Spleen (tissue), 11 donors: ENCODE measurements around the gene ZNF507. TPM values are rescaled to one million over a fixed set of nuclear protein-coding genes. Genes with fewer than 3 reads are reported as not detected.
A peak's percentile ranks its signal among the peaks of the same experiment; 100 is the strongest.

Source experiments
- DNase-seq: peaks from one replicate; pipeline ENCODE4 v3.0.0-alpha.2; 2020
- H3K27ac ChIP-seq, 8 donors: fragments of 200-600 bp; sonication (generic) in 7 of 8; 1 replicate in 4 of 8; 2 replicates in 4 of 8; pipeline versions ENCODE4 v1.5.0 to v1.8.0; 2016 to 2021; ENCODE audit warnings: inconsistent platforms in 4 of 8, mild to moderate bottlenecking in 4 of 8, moderate library complexity in 1 of 8
- H3K27me3 ChIP-seq, 7 donors: fragments of 200-600 bp; sonication (generic) in 6 of 7; replicated peaks in 1 of 7; 1 replicate in 4 of 7; 2 replicates in 3 of 7; pipeline versions ENCODE4 v1.5.0 to v1.8.0; 2016 to 2021; ENCODE audit warnings: inconsistent platforms in 3 of 7, mild to moderate bottlenecking in 1 of 7
- H3K36me3 ChIP-seq, 6 donors: fragments of 200-600 bp; sonication (generic) in 5 of 6; 1 replicate in 4 of 6; 2 replicates in 2 of 6; pipeline versions ENCODE4 v1.5.0 to v1.8.0; 2016 to 2021; ENCODE audit warnings: inconsistent platforms in 2 of 6
- H3K4me1 ChIP-seq, 6 donors: fragments of 200-600 bp; sonication (generic) in 5 of 6; 1 replicate in 3 of 6; 2 replicates in 3 of 6; pipeline versions ENCODE4 v1.5.0 to v1.8.0; 2016 to 2021; ENCODE audit warnings: inconsistent platforms in 3 of 6
- H3K4me3 ChIP-seq, 8 donors: fragments of 200-600 bp; sonication (generic) in 7 of 8; 1 replicate in 4 of 8; 2 replicates in 4 of 8; pipeline versions ENCODE4 v1.5.0 to v1.8.0; 2016 to 2021; ENCODE audit warnings: inconsistent platforms in 4 of 8, mild to moderate bottlenecking in 4 of 8, moderate library complexity in 2 of 8
- H3K9me3 ChIP-seq, 8 donors: fragments of 200-600 bp; sonication (generic) in 7 of 8; 1 replicate in 4 of 8; 2 replicates in 4 of 8; pipeline versions ENCODE4 v1.5.0 to v1.8.0; 2016 to 2021; ENCODE audit warnings: inconsistent platforms in 4 of 8
- POLR2A ChIP-seq, 3 donors: fragments of 450-650 bp; IDR thresholded peaks; one replicate each; pipeline ENCODE4 v1.5.1; 2017; ENCODE audit warnings: antibody characterized with exemption in 3 of 3, mild to moderate bottlenecking in 1 of 3
- POLR2AphosphoS5 ChIP-seq, 3 donors: sonication (generic); formaldehyde crosslinking; IDR thresholded peaks; one replicate each; pipeline ENCODE4 v1.5.1; 2017; ENCODE audit warnings: antibody characterized with exemption in 3 of 3
- WGBS, 5 donors: extraction: QIAGEN DNeasy Blood & Tissue Kit in 3 of 5; methylation state at CpG; one replicate each; pipeline versions ENCODE4 v1.1.5 to v1.1.7; 2013 to 2018; 5-methylcytosine and 5-hydroxymethylcytosine counted together
- intact Hi-C: fragments of 100-400 bp; cut with DNase I; formaldehyde crosslinking; loops from one replicate; pipeline ENCODE4 v1.15.0; 2023; ENCODE audit warnings: low total_unique reads
- polyA plus RNA-seq, 3 donors: library from polyadenylated mRNA; stranded (reverse); fragments of 200-250 nt; gene quantifications; one replicate each; pipeline ENCODE4 v1.2.1, GENCODE V29; 2013
- total RNA-seq, 7 donors: library from RNA; depleted of rRNA in 3 of 7; stranded (reverse); fragments of >200 nt in 3 of 7; fragmentation: NEBNext Ultra II Directional in 4 of 7; extraction: Animal tissue kit (Norgen Biotek cat#: 25700) in 4 of 7; gene quantifications; one replicate each; pipeline versions ENCODE4 v1.1.0 to v1.2.1, GENCODE V29; 2016 to 2021
- TF ChIP-seq, protein P1 (sequence below), 11 experiments: fragments of 200-600 bp in 7 of 11; fragments of 450-650 bp in 4 of 11; sonication (generic) in 4 of 11; IDR thresholded peaks in 8 of 11; conservative IDR thresholded peaks in 3 of 11; 1 replicate in 7 of 11; 2 replicates in 4 of 11; pipeline versions ENCODE4 v1.4.0 to v1.8.0; 2016 to 2021; ENCODE audit warnings: antibody characterized with exemption in 11 of 11, inconsistent platforms in 4 of 11, mild to moderate bottlenecking in 1 of 11
- donor health status: healthy with polysubstance abuse.
- donor health status: DM: no; HTN: no; CAD: no; lungs with moderate emphysema.
- donor health status: DM: no; HTN: no; CAD: no.
- donor health status: Bipolar disorder and iron deficiency.
- donor health status: healthy.
- donor health status: DM: no; HTN: no; CAD: no.
- donor health status: DM: yes; HTN: yes; CAD: no.

ZNF507 gene
- total and polyA plus RNA-seq, 10 donors = 3.6 to 31.4 (median 23.7) TPM

DNA sequence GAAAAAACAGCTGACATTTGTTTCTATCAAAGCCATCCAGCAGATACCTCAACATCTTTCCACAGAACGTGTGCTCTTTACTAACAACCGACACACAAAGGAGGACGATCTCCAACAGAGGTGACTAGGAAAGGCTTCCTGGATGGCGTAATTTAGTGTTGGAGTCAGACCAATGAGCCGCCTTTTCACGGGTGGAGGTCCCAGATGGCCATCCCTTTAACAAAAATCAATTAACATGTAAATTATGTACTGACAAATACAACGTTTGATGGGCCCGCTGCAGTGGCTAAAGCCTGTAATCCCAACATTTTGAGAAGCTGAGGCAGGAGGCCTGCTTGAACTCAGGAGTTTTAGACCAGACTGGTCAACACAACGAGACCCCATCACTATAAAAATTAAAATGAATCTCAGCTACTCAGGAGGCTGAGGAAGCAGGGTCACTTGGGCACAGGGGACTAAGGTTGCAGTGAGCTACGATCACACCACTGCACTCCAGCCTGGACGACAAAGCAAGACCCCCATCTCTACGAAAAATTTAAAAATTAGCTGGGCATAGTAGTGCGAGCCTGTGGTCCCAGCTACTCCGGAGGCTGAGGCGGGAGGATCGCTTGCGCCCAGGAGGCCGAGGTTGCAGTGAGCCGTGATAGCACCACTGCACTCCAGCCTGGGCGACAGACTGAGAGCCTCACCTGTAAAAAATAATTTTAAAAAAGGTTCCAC lies 59.0 kb downstream of the ZNF507 start:
- 71 to 81% (median 74%) methylated on average over 20 of the region's 20 CpGs for WGBS, 5 donors
- peaks cover 12 to 41% (median 34%) of the 10 kb centered on the region in 6 donors for H3K4me1 ChIP-seq
- no peak for TF ChIP-seq POLR2AphosphoS5 (IDR thresholded peaks at IDR 0.05)
- TF ChIP-seq, protein P1, sequence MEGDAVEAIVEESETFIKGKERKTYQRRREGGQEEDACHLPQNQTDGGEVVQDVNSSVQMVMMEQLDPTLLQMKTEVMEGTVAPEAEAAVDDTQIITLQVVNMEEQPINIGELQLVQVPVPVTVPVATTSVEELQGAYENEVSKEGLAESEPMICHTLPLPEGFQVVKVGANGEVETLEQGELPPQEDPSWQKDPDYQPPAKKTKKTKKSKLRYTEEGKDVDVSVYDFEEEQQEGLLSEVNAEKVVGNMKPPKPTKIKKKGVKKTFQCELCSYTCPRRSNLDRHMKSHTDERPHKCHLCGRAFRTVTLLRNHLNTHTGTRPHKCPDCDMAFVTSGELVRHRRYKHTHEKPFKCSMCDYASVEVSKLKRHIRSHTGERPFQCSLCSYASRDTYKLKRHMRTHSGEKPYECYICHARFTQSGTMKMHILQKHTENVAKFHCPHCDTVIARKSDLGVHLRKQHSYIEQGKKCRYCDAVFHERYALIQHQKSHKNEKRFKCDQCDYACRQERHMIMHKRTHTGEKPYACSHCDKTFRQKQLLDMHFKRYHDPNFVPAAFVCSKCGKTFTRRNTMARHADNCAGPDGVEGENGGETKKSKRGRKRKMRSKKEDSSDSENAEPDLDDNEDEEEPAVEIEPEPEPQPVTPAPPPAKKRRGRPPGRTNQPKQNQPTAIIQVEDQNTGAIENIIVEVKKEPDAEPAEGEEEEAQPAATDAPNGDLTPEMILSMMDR (IDR thresholded peaks at IDR 0.05 in 8 of 11, conservative IDR thresholded peaks at IDR 0.05 in 3 of 11) = no peak
- no peak for TF ChIP-seq POLR2A (IDR thresholded peaks at IDR 0.05)
- intact Hi-C loops = loop anchor here (10.0 kb wide), 1 partner anchor 60 kb away; the partner anchor contains the start of gene ZNF507
- peak overlapping the region; percentile 89 to 100 (median 98) for H3K27ac ChIP-seq
- H3K36me3 ChIP-seq = peaks cover 0 to 14% (median 5%) of the 10 kb centered on the region in 6 donors
- H3K27me3 ChIP-seq = no peaks in the 10 kb centered on the region
- peak; percentile 81 for DNase-seq
- H3K4me3 ChIP-seq = peak overlapping the region; percentile 55 to 88 (median 76)
- no peaks in the 10 kb centered on the region for H3K9me3 ChIP-seq

DNA sequence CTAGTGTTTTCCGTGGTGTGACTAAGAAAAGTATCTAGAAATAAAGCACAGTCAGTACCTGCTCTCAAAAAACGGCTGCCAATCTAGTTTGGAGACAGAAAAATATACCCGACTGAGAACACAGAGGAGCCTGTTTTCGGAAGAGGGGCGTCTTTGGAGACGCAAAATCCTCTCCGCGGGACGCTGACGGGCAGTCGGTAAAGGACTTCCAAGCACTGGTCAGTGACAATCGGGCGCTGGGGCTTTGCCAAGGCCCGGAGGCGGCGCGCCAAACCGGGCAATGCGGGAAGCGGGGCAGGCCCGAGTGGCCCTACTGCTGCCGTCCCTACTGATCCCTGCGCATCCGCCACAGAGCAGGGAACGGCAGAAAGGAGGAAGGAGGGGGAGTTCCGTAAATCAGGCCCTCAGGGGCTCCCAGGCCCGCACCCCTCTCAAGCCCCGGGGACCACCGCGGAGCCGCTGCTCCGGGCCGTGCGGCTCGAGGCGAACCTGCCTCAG lies 59.6 kb downstream of the ZNF507 start:
- intact Hi-C loops = loop anchor here (10.0 kb wide), 1 partner anchor 60 kb away; the partner anchor contains the start of gene ZNF507
- no peaks in the 10 kb centered on the region for H3K9me3 ChIP-seq
- peaks cover 0 to 20% (median 8%) of the 10 kb centered on the region in 6 donors for H3K36me3 ChIP-seq
- H3K4me3 ChIP-seq = peak overlapping the region; percentile 55 to 88 (median 76)
- no peaks in the 10 kb centered on the region for H3K27me3 ChIP-seq
- 1 to 2% (median 1%) methylated on average over 16 to 36 of the region's 36 CpGs for WGBS, 5 donors
- peaks cover 12 to 41% (median 34%) of the 10 kb centered on the region in 6 donors for H3K4me1 ChIP-seq
- H3K27ac ChIP-seq = peak overlapping the region; percentile 89 to 100 (median 98)
- TF ChIP-seq POLR2A (IDR thresholded peaks at IDR 0.05) (no peak), POLR2AphosphoS5 (IDR thresholded peaks at IDR 0.05) (no peak)
- TF ChIP-seq, protein P1 (IDR thresholded peaks at IDR 0.05 in 8 of 11, conservative IDR thresholded peaks at IDR 0.05 in 3 of 11) = no peak
- DNase-seq = no peak

DNA sequence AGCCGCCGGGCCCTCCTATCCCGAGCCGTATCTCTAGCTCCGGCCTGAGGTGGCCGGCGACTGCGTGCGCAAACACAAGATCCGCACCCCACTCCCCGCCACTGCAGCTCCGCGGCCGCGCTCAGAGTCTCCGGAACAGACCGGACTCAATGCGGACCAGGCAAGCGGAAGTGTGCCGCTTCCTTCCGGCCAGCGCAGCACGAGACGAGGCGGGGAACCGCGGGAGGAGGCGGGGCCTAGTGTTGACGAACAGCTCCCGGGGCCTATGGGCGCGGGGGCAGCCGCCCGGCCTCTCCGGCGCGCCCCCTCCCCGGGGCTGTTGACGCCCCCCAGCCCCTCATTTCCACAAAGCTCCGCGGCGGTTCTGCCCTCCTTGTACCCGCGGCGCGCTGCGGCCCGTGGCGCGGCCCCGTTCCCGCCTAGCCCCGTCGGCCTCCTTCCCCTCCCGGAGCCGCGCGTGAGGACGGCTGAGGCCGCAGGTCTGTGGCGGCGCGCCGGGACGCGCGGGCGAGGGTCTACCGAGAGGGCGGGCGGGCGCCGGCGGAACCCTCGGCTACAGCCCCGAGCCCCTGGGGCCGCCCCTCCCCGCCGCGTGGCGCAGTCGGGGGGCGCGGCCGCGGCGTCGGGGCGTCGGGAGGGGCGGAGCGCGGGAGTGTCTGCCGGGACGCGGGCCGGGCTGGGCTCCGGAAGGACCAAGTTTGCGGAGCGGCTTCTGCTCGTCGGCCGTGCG lies 60.2 kb downstream of the ZNF507 start, which contains the start of gene DPY19L3:
Gene DPY19L3 (plus strand): TSS at position 340 of the 730 bp plus-strand sequence. CDS start 2,484 bp downstream, outside the sequence.
- Histone ChIP-seq H3K4me3 (peak within 1 kb of the TSS; percentile 55 to 88 (median 76)), H3K9me3 (no peaks in the 10 kb centered on the region), H3K27ac (peak within 1 kb of the TSS; percentile 89 to 100 (median 98)), H3K27me3 (no peaks in the 10 kb centered on the region), H3K4me1 (peaks cover 12 to 41% (median 34%) of the 10 kb centered on the region in 6 donors), H3K36me3 (peaks cover 0 to 26% (median 8%) of the 10 kb centered on the region in 6 donors)
- WGBS, 5 donors = 0 to 1% (median 1%) methylated on average over 14 to 104 of the region's 104 CpGs
- intact Hi-C loops = loop anchor here (10.0 kb wide), 1 partner anchor 61 kb away; the partner anchor contains the start of gene ZNF507
- DNase-seq = peak; percentile 98
- TF ChIP-seq, protein P1 (IDR thresholded peaks at IDR 0.05 in 8 of 11, conservative IDR thresholded peaks at IDR 0.05 in 3 of 11) = peak in 3 of 11 experiments; percentile 8 to 25 (median 14)
- TF ChIP-seq POLR2AphosphoS5 (IDR thresholded peaks at IDR 0.05) (peak; percentile 98 to 99 (median 99)), POLR2A (IDR thresholded peaks at IDR 0.05) (peak; percentile 3 to 91 (median 76))
